GM21576 (cell line): ENCODE measurements around the gene PRODH2.
"Not testable (repeated sequence)": the region's sequence is repeated elsewhere in the genome, so short reads cannot be mapped to it uniquely, and the experiment has no call there.

ENCODE experiments used
- ATAC-seq: cut with Tn5 transposase; IDR thresholded peaks from one replicate; pipeline ENCODE4 v1.9.1; 2021; ENCODE audit warnings: mild to moderate bottlenecking, moderate library complexity; ENCODE audit not compliant: unreplicated experiment

Gene PRODH2

GRCh38 chr19:35797663-35798062 lies 15.0 kb downstream of the PRODH2 start:
- ATAC-seq = no peak

- no peak for ATAC-seq
These were observed 15.8 kb downstream of the PRODH2 start for GRCh38 chr19:35796645-35797542.

GRCh38 chr19:35795564-35795963 lies 17.1 kb downstream of the PRODH2 start:
- ATAC-seq = not testable (repeated sequence)

- ATAC-seq = no peak
These were observed 19.1 kb downstream of the PRODH2 start for GRCh38 chr19:35793381-35794165.

- ATAC-seq = no peak
These were observed 19.8 kb downstream of the PRODH2 start for GRCh38 chr19:35792888-35793287.

- ATAC-seq = no peak
These were observed 20.3 kb downstream of the PRODH2 start for GRCh38 chr19:35792312-35792711.

GRCh38 chr19:35791814-35792279 lies 20.8 kb downstream of the PRODH2 start:
- no peak for ATAC-seq

GRCh38 chr19:35790981-35791813 lies 21.4 kb downstream of the PRODH2 start:
- no peak for ATAC-seq

GRCh38 chr19:35789978-35790944 lies 22.4 kb downstream of the PRODH2 start:
- no peak for ATAC-seq

GRCh38 chr19:35789195-35789977 lies 23.3 kb downstream of the PRODH2 start:
- ATAC-seq = no peak

- no peak for ATAC-seq
These were observed 24.3 kb downstream of the PRODH2 start for GRCh38 chr19:35788205-35788960.

GRCh38 chr19:35787227-35787799 lies 25.3 kb downstream of the PRODH2 start:
- no peak for ATAC-seq

- no peak for ATAC-seq
These were observed 26.1 kb downstream of the PRODH2 start for GRCh38 chr19:35786299-35787160.

GRCh38 chr19:35785339-35785627 lies 27.4 kb downstream of the PRODH2 start:
- no peak for ATAC-seq

GRCh38 chr19:35784503-35785338 lies 27.9 kb downstream of the PRODH2 start:
- ATAC-seq = no peak
